Hair follicular keratinocyte (primary cell): ENCODE data around the gene RNASE3. TPM values are rescaled to one million over a fixed set of nuclear protein-coding genes. Genes with fewer than 3 reads are reported as not detected.

ENCODE experiments used
- total RNA-seq: library from RNA; depleted of rRNA; stranded (reverse); fragments of >200 nt; gene quantifications from 2 replicates; pipeline ENCODE4 v1.2.3, GENCODE V29; 2015

RNASE3 gene
- total RNA-seq = not detected in 2 replicates

GRCh38 chr14:20891126-20891825, at the start of gene RNASE3:
Gene RNASE3 (plus strand): TSS chr14:20891385. CDS start chr14:20891687, 302 bp downstream.

Other genes with a start within 250 kb of the RNASE3 start
- gene OR6S1, start 249.7 kb upstream of the RNASE3 start, total RNA-seq = not detected in 2 replicates
- 4.0 and 10.7 TPM in 2 replicates for gene RNASE4, start 206.8 kb upstream of the RNASE3 start, total RNA-seq
- gene ANG, start 202.6 kb upstream of the RNASE3 start, total RNA-seq = 5.5 and 10.1 TPM in 2 replicates
- not detected in 2 replicates for gene EDDM3A, start 145.5 kb upstream of the RNASE3 start, total RNA-seq
- not detected in 2 replicates for gene EDDM3B, start 123.0 kb upstream of the RNASE3 start, total RNA-seq
- gene RNASE6, start 110.1 kb upstream of the RNASE3 start, total RNA-seq = not detected in 2 replicates
- gene RNASE1, start 88.5 kb upstream of the RNASE3 start, total RNA-seq = not detected in 2 replicates
- not detected in 2 replicates for gene RNASE2, start 64.1 kb downstream of the RNASE3 start, total RNA-seq
- 81.8 and 83.8 TPM in 2 replicates for gene METTL17, start 98.6 kb downstream of the RNASE3 start, total RNA-seq
- gene SLC39A2, start 107.9 kb downstream of the RNASE3 start, total RNA-seq = 0.15 and 0.31 TPM in 2 replicates
- 2.8 and 7.8 TPM in 2 replicates for gene NDRG2, start 133.7 kb downstream of the RNASE3 start, total RNA-seq
- gene TPPP2, start 138.8 kb downstream of the RNASE3 start, total RNA-seq = not detected in 2 replicates
- not detected in 2 replicates for gene RNASE13, start 143.4 kb downstream of the RNASE3 start, total RNA-seq
- 5.5 and 22.4 TPM in 2 replicates for gene RNASE7, start 151.0 kb downstream of the RNASE3 start, total RNA-seq
- not detected in 2 replicates for gene RNASE8, start 166.4 kb downstream of the RNASE3 start, total RNA-seq
- 6.4 and 13.7 TPM in 2 replicates for gene ARHGEF40, start 178.9 kb downstream of the RNASE3 start, total RNA-seq
- gene ZNF219, start 207.3 kb downstream of the RNASE3 start, total RNA-seq = 66.6 and 69.2 TPM in 2 replicates
- gene TMEM253, start 209.7 kb downstream of the RNASE3 start, total RNA-seq = 0.08 and 0.31 TPM in 2 replicates